ENCODE results near the gene PAH. TPM values are rescaled to one million over a fixed set of nuclear protein-coding genes. Genes with fewer than 3 reads are reported as not detected.

The PAH gene
- total and polyA plus RNA-seq, 2 donors (not counting 3 experiments of a cell fraction or from before 2014, with no cell fraction given) = not detected

DNA sequence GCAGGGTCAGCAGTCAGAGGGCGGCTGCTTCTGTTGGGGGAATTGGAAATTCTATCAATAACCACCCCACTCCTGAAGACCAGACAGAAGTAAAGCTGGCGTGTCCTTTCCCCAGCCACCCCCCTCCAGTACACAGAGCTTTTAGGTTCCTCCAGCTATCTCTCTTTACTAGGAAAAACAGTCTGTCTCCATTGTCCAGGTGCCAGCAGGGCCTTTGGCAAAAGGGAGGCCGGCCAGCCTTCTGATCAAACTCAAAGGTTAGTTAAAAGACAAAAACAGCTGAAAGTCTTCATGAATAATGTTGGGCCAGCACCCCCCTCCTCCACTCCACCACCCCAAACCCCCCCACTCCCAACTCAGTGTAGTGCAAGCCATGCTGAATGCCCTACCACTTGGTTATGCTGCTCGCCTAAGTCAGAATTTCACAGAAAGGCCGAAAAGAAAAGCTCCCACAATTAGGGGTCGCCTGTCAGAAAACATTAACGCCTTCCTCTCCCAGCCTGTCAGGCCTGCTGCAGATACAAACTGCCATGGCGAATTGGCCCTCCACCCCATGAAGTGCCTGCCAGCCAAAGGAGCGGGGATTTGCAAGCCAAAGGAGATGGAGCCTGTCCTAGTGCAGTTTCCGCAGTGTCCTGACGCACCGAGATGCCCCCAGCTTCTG lies 49.3 kb upstream of the PAH start:
- no peak for TF ChIP-seq MYC (IDR thresholded peaks at IDR 0.05; ENCODE audit: low read depth, low read length)
- TF ChIP-seq, protein P1, sequence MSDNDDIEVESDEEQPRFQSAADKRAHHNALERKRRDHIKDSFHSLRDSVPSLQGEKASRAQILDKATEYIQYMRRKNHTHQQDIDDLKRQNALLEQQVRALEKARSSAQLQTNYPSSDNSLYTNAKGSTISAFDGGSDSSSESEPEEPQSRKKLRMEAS (IDR thresholded peaks at IDR 0.05; ENCODE audit: insufficient read depth, insufficient read length) = no peak
- no peak for TF ChIP-seq EZH2 (IDR thresholded peaks at IDR 0.05; ENCODE audit: borderline replicate concordance, low read depth, low read length, severe bottlenecking)
- TF ChIP-seq GATA2 (IDR thresholded peaks at IDR 0.05; ENCODE audit: insufficient read depth, insufficient read length, low read depth, low read length) = no peak
- no peak for TF ChIP-seq JUN (IDR thresholded peaks at IDR 0.05; ENCODE audit: borderline replicate concordance, insufficient read depth, insufficient read length, low read depth)
- no peak for TF ChIP-seq FOS (IDR thresholded peaks at IDR 0.05; ENCODE audit: borderline replicate concordance, insufficient read depth, low read length)
- TF ChIP-seq, protein P2, sequence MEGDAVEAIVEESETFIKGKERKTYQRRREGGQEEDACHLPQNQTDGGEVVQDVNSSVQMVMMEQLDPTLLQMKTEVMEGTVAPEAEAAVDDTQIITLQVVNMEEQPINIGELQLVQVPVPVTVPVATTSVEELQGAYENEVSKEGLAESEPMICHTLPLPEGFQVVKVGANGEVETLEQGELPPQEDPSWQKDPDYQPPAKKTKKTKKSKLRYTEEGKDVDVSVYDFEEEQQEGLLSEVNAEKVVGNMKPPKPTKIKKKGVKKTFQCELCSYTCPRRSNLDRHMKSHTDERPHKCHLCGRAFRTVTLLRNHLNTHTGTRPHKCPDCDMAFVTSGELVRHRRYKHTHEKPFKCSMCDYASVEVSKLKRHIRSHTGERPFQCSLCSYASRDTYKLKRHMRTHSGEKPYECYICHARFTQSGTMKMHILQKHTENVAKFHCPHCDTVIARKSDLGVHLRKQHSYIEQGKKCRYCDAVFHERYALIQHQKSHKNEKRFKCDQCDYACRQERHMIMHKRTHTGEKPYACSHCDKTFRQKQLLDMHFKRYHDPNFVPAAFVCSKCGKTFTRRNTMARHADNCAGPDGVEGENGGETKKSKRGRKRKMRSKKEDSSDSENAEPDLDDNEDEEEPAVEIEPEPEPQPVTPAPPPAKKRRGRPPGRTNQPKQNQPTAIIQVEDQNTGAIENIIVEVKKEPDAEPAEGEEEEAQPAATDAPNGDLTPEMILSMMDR (IDR thresholded peaks at IDR 0.05; ENCODE audit: extremely low read depth in 1 of 2, insufficient read depth in 1 of 2, low read depth in 1 of 2, low read length in 2 of 2) = no peak
- no peak for TF ChIP-seq POLR2AphosphoS5 (IDR thresholded peaks at IDR 0.05; ENCODE audit: insufficient read depth, low read depth, low read length)
- no peak for TF ChIP-seq POLR2A (IDR thresholded peaks at IDR 0.05; ENCODE audit: low read depth, low read length)
- Histone ChIP-seq H3K4me2 (ENCODE audit: insufficient read depth, low read length) (no peak overlapping the region), H2AFZ (ENCODE audit: low read depth, low read length) (no peak overlapping the region), H3K9ac (replicated peaks; ENCODE audit: extremely low read depth, insufficient read depth, low read length) (no peak overlapping the region), H3K27me3 (ENCODE audit: control insufficient read depth in 2 of 2, insufficient read depth in 2 of 2, low read length in 2 of 2) (peaks cover 22 to 26% of the 10 kb centered on the region in 2 experiments), H3K36me3 (ENCODE audit: control insufficient read depth in 2 of 2, extremely low read depth in 1 of 2, insufficient read depth in 2 of 2, low read length in 2 of 2) (no peaks in the 10 kb centered on the region), H3K79me2 (ENCODE audit: control insufficient read depth, insufficient read depth, low read length) (no peaks in the 10 kb centered on the region), H3K9me3 (replicated peaks; ENCODE audit: control insufficient read depth, insufficient read depth, low read length) (no peaks in the 10 kb centered on the region), H3K4me1 (ENCODE audit: control insufficient read depth, extremely low read depth, insufficient read depth, low read length) (no peaks in the 10 kb centered on the region), H3K4me3 (replicated peaks in 1 of 3; ENCODE audit: insufficient read depth in 1 of 3, low read depth in 1 of 3, low read length in 3 of 3) (no peak overlapping the region), H3K27ac (ENCODE audit: insufficient read depth, low read depth, low read length) (no peak overlapping the region), H3K9me1 (replicated peaks; ENCODE audit: control insufficient read depth, extremely low read depth, insufficient read depth, low read length) (no peaks in the 10 kb centered on the region), H4K20me1 (replicated peaks; ENCODE audit: control insufficient read depth, extremely low read depth, insufficient read depth, low read length) (no peaks in the 10 kb centered on the region)
- CTCF ChIA-PET = no interaction called here
- intact Hi-C loops (cut with micrococcal nuclease) = no loop called here
- DNase-seq (ENCODE audit: low read depth, low spot score) (no peak), FAIRE-seq (no peak)
- dilution Hi-C loops (cut with MboI; ENCODE audit: extremely low pct_ligation_motif_present, low sequenced_read_pairs) = no loop called here
- BruUV-seq (replicated peaks) = no TSS peak
- POLR2A ChIA-PET = no interaction called here

All from endothelial cell of umbilical vein (primary cell).